ENCODE results near the gene MLIP.

Gene MLIP

GRCh38 chr6:54103497-54103896 is 7.7 kb upstream of the MLIP start:
- no peak overlapping the region for H3K4me3 ChIP-seq (ENCODE audit: low read depth, low read length)
- no peak for TF ChIP-seq CTCF (conservative IDR thresholded peaks at IDR 0.05; ENCODE audit: low read depth, low read length)
- no peak for DNase-seq (ENCODE audit: low read depth)

GRCh38 chr6:54106727-54107126 is 4.5 kb upstream of the MLIP start:
- no peak overlapping the region for H3K4me3 ChIP-seq (ENCODE audit: low read depth, low read length)
- no peak for TF ChIP-seq CTCF (conservative IDR thresholded peaks at IDR 0.05; ENCODE audit: low read depth, low read length)
- no peak for DNase-seq (ENCODE audit: low read depth)

- no peak overlapping the region for H3K4me3 ChIP-seq (ENCODE audit: low read depth, low read length)
- no peak for DNase-seq (ENCODE audit: low read depth)
- no peak for TF ChIP-seq CTCF (conservative IDR thresholded peaks at IDR 0.05; ENCODE audit: low read depth, low read length)
Measured at GRCh38 chr6:54107470-54108090, 3.7 kb upstream of the MLIP start.

- TF ChIP-seq CTCF (conservative IDR thresholded peaks at IDR 0.05; ENCODE audit: low read depth, low read length) = no peak
- no peak overlapping the region for H3K4me3 ChIP-seq (ENCODE audit: low read depth, low read length)
- no peak for DNase-seq (ENCODE audit: low read depth)
Measured at GRCh38 chr6:54108271-54108670, 3.0 kb upstream of the MLIP start.

GRCh38 chr6:54109586-54109985 is 1.7 kb upstream of the MLIP start:
- H3K4me3 ChIP-seq (ENCODE audit: low read depth, low read length) = no peak overlapping the region
- no peak for DNase-seq (ENCODE audit: low read depth)
- TF ChIP-seq CTCF (conservative IDR thresholded peaks at IDR 0.05; ENCODE audit: low read depth, low read length) = no peak

GRCh38 chr6:54112151-54112650 is 958 bp downstream of the MLIP start:
- no peak overlapping the region for H3K4me3 ChIP-seq (ENCODE audit: low read depth, low read length)
- TF ChIP-seq CTCF (conservative IDR thresholded peaks at IDR 0.05; ENCODE audit: low read depth, low read length) = no peak
- DNase-seq (ENCODE audit: low read depth) = peak; percentile 15

GRCh38 chr6:54114991-54115390 is 3.7 kb downstream of the MLIP start:
- TF ChIP-seq CTCF (conservative IDR thresholded peaks at IDR 0.05; ENCODE audit: low read depth, low read length) = no peak
- no peak overlapping the region for H3K4me3 ChIP-seq (ENCODE audit: low read depth, low read length)
- no peak for DNase-seq (ENCODE audit: low read depth)
